ENCODE data around the gene LYRM2.

Gene LYRM2

GRCh38 chr6:89553431-89553830 is 85.1 kb downstream of the LYRM2 start:
- no peak for DNase-seq

GRCh38 chr6:89547281-89547680 is 91.3 kb downstream of the LYRM2 start:
- no peak for DNase-seq

GRCh38 chr6:89542866-89543265 is 95.7 kb downstream of the LYRM2 start:
- DNase-seq: no peak

GRCh38 chr6:89542081-89542857 is 96.3 kb downstream of the LYRM2 start:
- DNase-seq: no peak

- DNase-seq: no peak
These were observed 98.8 kb downstream of the LYRM2 start for GRCh38 chr6:89539779-89540178.

- DNase-seq: no peak
These were observed 102.3 kb downstream of the LYRM2 start for GRCh38 chr6:89536231-89536630.

GRCh38 chr6:89530982-89531381 is 107.6 kb downstream of the LYRM2 start:
- DNase-seq: no peak

- DNase-seq: no peak
These were observed 109.7 kb downstream of the LYRM2 start for GRCh38 chr6:89528866-89529265.

GRCh38 chr6:89527634-89528033 is 110.9 kb downstream of the LYRM2 start:
- no peak for DNase-seq

GRCh38 chr6:89526563-89526869 is 112.0 kb downstream of the LYRM2 start:
- no peak for DNase-seq

GRCh38 chr6:89525786-89526562 is 112.6 kb downstream of the LYRM2 start:
- DNase-seq: no peak

GRCh38 chr6:89522778-89523177 is 115.8 kb downstream of the LYRM2 start:
- no peak for DNase-seq

- DNase-seq: no peak
These were observed 117.8 kb downstream of the LYRM2 start for GRCh38 chr6:89520736-89521135.

- no peak for DNase-seq
These were observed 120.0 kb downstream of the LYRM2 start for GRCh38 chr6:89518352-89519055.

All from stimulated activated CD4-positive, alpha-beta T cell treated with anti-CD3 and anti-CD28 coated beads, Interleukin-4, amount 100 ng/mL, for 24 hours (primary cell).